Activated naive CD4-positive, alpha-beta T cell treated with anti-CD3 and anti-CD28 coated beads for 36 hours (primary cell): Measurements from ENCODE around the gene SMC6. TPM values are rescaled to one million over a fixed set of nuclear protein-coding genes. Genes with fewer than 3 reads are reported as not detected.

Experiments used
- CTCF ChIA-PET: fragments of 350-600 bp; sonication (Branson Sonifier 250); formaldehyde crosslinking; loops from one replicate; lab custom pipeline; 2021; ENCODE audit warnings: antibody characterized with exemption; lab: Charles Lee
- DNase-seq: peaks from one replicate; pipeline ENCODE4 v3.0.0-alpha.2; 2020
- H3K27ac Mint-ChIP-seq: one replicate; pipeline ENCODE4 v1.8.0; 2021; ENCODE audit warnings: mild to moderate bottlenecking, mixed read lengths
- H3K27me3 Mint-ChIP-seq: one replicate; pipeline ENCODE4 v1.8.0; 2021; ENCODE audit warnings: low read depth, mixed read lengths
- H3K36me3 Mint-ChIP-seq: one replicate; pipeline ENCODE4 v1.8.0; 2021; ENCODE audit warnings: low read depth, mixed read lengths
- H3K4me1 Mint-ChIP-seq: one replicate; pipeline ENCODE4 v1.8.0; 2021; ENCODE audit warnings: low read depth, mixed read lengths
- H3K4me3 Mint-ChIP-seq: one replicate; pipeline ENCODE4 v1.8.0; 2021; ENCODE audit warnings: mild to moderate bottlenecking, moderate library complexity, mixed read lengths
- H3K9me3 Mint-ChIP-seq: one replicate; pipeline ENCODE4 v1.8.0; 2021; ENCODE audit warnings: mixed read lengths
- intact Hi-C: fragments of 100-400 bp; cut with micrococcal nuclease; formaldehyde crosslinking; loops from one replicate; pipeline ENCODE4 v1.15.1; 2023
- total RNA-seq, 2 experiments: library from RNA; stranded (reverse); gene quantifications; one replicate each; pipeline ENCODE4 v1.2.3, GENCODE V29; 2021

SMC6 gene
- total RNA-seq, 2 experiments from 2014 or later: 21.6 to 22.8 TPM

DNA sequence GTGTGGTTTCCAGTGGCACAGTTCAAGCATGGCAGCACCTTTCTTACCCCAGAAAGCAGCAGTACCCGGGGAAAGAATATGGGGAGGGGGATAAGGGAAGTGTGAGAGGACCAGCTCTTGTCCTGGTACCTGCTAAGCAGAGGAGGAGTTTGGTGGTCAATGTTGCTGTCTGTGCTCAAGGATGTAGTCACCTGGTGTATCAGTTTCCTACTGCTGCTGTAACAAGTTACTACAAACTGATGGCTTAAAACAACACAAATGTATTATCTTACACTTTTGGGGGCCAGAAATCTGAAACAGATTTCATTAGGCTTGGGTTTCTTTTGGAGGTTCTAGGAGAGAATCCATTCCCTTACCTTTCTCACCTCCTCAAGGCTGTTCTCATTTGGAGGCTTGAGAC, 135.7 kb downstream of the SMC6 start:
- intact Hi-C loops: no loop called here
- H3K9me3 Mint-ChIP-seq: no peaks in the 10 kb centered on the region
- peaks cover 14% of the 10 kb centered on the region for H3K27me3 Mint-ChIP-seq
- no peak overlapping the region for H3K27ac Mint-ChIP-seq
- no peaks in the 10 kb centered on the region for H3K4me1 Mint-ChIP-seq
- H3K4me3 Mint-ChIP-seq: no peak overlapping the region
- no peaks in the 10 kb centered on the region for H3K36me3 Mint-ChIP-seq
- CTCF ChIA-PET: no interaction called here
- DNase-seq: no peak

- Mint-ChIP-seq H3K4me1 (no peaks in the 10 kb centered on the region), H3K27me3 (peaks cover 17% of the 10 kb centered on the region), H3K9me3 (no peaks in the 10 kb centered on the region), H3K27ac (no peak overlapping the region), H3K36me3 (no peaks in the 10 kb centered on the region), H3K4me3 (no peak overlapping the region)
- CTCF ChIA-PET: no interaction called here
- intact Hi-C loops: no loop called here
- DNase-seq: no peak
Measured at GRCh38 chr2:17617516-17617915, 136.1 kb downstream of the SMC6 start.

GRCh38 chr2:17616405-17616804, 137.2 kb downstream of the SMC6 start:
- H3K9me3 Mint-ChIP-seq: no peaks in the 10 kb centered on the region
- CTCF ChIA-PET: interaction anchor here (1.7 kb wide), 1 partner anchor 55 kb away, joined by 3 read pairs; no protein-coding TSS in a partner anchor
- H3K4me3 Mint-ChIP-seq: no peak overlapping the region
- no peak for DNase-seq
- no peaks in the 10 kb centered on the region for H3K36me3 Mint-ChIP-seq
- H3K27ac Mint-ChIP-seq: no peak overlapping the region
- no peaks in the 10 kb centered on the region for H3K4me1 Mint-ChIP-seq
- peaks cover 13% of the 10 kb centered on the region for H3K27me3 Mint-ChIP-seq
- intact Hi-C loops: no loop called here

- H3K36me3 Mint-ChIP-seq: no peaks in the 10 kb centered on the region
- no peak for DNase-seq
- no peaks in the 10 kb centered on the region for H3K4me1 Mint-ChIP-seq
- H3K9me3 Mint-ChIP-seq: no peaks in the 10 kb centered on the region
- H3K27me3 Mint-ChIP-seq: peaks cover 11% of the 10 kb centered on the region
- intact Hi-C loops: no loop called here
- CTCF ChIA-PET: interaction anchor here (1.7 kb wide), 1 partner anchor 55 kb away, joined by 3 read pairs; no protein-coding TSS in a partner anchor
- H3K27ac Mint-ChIP-seq: no peak overlapping the region
- no peak overlapping the region for H3K4me3 Mint-ChIP-seq
Measured at GRCh38 chr2:17615728-17616351, 137.8 kb downstream of the SMC6 start.

DNA sequence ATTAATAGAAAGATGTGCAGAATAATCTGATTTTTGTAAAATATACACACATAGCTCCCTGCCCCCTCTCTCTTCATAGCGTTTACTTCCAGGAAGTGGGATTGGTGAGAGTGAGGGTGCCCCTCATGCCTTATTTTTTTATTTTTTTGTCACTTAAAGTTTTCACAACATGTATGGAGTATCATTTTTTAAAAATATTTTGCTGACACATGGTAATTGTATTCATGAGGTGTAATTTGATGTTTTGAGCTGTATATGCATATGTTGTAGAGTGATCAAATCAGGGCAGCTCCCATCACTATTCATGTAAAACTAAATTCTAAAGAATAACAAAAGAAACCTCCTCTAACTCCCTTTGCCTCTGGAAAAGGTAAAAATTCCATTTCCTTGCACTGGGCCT, 138.5 kb downstream of the SMC6 start:
- DNase-seq: no peak
- Mint-ChIP-seq H3K9me3 (no peaks in the 10 kb centered on the region), H3K27me3 (peaks cover 10% of the 10 kb centered on the region), H3K4me3 (no peak overlapping the region), H3K27ac (no peak overlapping the region), H3K4me1 (no peaks in the 10 kb centered on the region), H3K36me3 (no peaks in the 10 kb centered on the region)
- CTCF ChIA-PET: interaction anchor here (0.9 kb wide), 1 partner anchor 56 kb away, joined by 3 read pairs; no protein-coding TSS in a partner anchor
- intact Hi-C loops: no loop called here

DNA sequence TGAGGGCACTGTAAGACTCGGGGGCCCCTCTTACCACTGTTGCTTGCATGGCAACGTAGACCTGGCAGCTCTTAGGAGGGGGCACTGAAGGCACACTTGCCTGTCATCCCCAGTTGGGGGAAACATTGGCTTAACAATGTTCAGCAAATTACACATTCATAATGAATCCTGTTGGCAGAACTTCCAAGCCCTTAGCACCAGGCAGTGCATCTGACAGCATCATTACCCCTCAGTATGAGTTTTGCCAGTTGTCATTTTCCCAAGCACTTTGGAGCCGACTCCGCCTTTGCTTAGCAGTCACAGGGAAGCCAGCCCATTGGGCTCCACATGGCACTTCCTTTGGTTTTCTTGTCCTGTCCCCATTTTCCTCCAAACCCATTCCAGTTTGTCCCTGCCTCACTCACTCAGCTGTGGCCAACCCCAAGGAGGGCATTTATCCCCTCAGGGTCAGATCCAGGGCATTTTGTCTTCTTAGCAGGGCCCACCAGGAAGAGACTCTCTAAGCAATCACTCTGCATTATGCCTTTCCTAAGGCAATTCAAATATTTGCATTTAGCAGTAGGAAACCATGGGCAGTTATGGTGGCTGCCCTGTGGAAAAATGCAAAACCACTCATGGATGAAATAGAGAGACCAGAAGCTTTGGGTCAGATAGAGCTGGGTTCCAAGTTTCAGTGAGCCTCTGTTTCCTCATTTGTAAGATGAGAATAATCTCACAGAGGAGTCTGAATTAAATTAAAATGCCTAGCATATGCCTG, 139.3 kb downstream of the SMC6 start:
- Mint-ChIP-seq H3K27ac (no peak overlapping the region), H3K27me3 (peaks cover 8% of the 10 kb centered on the region), H3K36me3 (no peaks in the 10 kb centered on the region), H3K9me3 (no peaks in the 10 kb centered on the region), H3K4me1 (no peaks in the 10 kb centered on the region), H3K4me3 (no peak overlapping the region)
- CTCF ChIA-PET: interaction anchor here (0.9 kb wide), 1 partner anchor 57 kb away, joined by 3 read pairs; no protein-coding TSS in a partner anchor
- intact Hi-C loops: no loop called here
- DNase-seq: no peak

Other genes with a start within 250 kb of the SMC6 start
- not detected for gene RAD51AP2, start 235.4 kb downstream of the SMC6 start, total RNA-seq
- not detected for gene VSNL1, start 213.1 kb downstream of the SMC6 start, total RNA-seq
- gene GEN1, start 328 bp upstream of the SMC6 start, total RNA-seq: 10 to 100 TPM; 13.4 to 15.5 TPM
- not detected for gene MSGN1, start 62.6 kb upstream of the SMC6 start, total RNA-seq
- gene KCNS3, start 124.9 kb upstream of the SMC6 start, total RNA-seq: under 1 TPM; 0.14 to 0.22 TPM